Neural cell (in vitro differentiated cells): ENCODE data around the gene SIVA1.

Experiments
- EP300 ChIP-seq: fragments of 450-650 bp; conservative IDR thresholded peaks from 2 replicates; pipeline ENCODE4 v1.6.1; 2014; ENCODE audit warnings: antibody characterized with exemption, mild to moderate bottlenecking, moderate library complexity; ENCODE audit not compliant: poor library complexity, severe bottlenecking
- EZH2 ChIP-seq: fragments of 200-600, 300-800 bp; shearing (Covaris generic), sonication (generic); IDR thresholded peaks from 2 replicates; pipeline ENCODE4 v1.6.1; 2014; ENCODE audit warnings: antibody characterized with exemption, low read length, borderline replicate concordance, mild to moderate bottlenecking; ENCODE audit not compliant: insufficient read depth, poor library complexity, severe bottlenecking
- POLR2AphosphoS5 ChIP-seq: IDR thresholded peaks from 2 replicates; pipeline ENCODE4 v1.6.1; 2012
- RAD21 ChIP-seq: fragments of 450-650 bp; conservative IDR thresholded peaks from 2 replicates; pipeline ENCODE4 v1.6.1; 2014; ENCODE audit warnings: antibody characterized with exemption, mild to moderate bottlenecking, moderate library complexity
- SMC3 ChIP-seq: fragments of 450-650 bp; conservative IDR thresholded peaks from 2 replicates; pipeline ENCODE4 v1.6.1; 2014; ENCODE audit warnings: antibody characterized with exemption, mild to moderate bottlenecking, moderate library complexity; ENCODE audit not compliant: poor library complexity
- TF ChIP-seq, protein P1 (sequence below): fragments of 450-650 bp; IDR thresholded peaks from 2 replicates; pipeline ENCODE4 v1.5.1; 2014; ENCODE audit warnings: antibody characterized with exemption, mild to moderate bottlenecking, moderate library complexity; ENCODE audit not compliant: poor library complexity, severe bottlenecking

DNA sequence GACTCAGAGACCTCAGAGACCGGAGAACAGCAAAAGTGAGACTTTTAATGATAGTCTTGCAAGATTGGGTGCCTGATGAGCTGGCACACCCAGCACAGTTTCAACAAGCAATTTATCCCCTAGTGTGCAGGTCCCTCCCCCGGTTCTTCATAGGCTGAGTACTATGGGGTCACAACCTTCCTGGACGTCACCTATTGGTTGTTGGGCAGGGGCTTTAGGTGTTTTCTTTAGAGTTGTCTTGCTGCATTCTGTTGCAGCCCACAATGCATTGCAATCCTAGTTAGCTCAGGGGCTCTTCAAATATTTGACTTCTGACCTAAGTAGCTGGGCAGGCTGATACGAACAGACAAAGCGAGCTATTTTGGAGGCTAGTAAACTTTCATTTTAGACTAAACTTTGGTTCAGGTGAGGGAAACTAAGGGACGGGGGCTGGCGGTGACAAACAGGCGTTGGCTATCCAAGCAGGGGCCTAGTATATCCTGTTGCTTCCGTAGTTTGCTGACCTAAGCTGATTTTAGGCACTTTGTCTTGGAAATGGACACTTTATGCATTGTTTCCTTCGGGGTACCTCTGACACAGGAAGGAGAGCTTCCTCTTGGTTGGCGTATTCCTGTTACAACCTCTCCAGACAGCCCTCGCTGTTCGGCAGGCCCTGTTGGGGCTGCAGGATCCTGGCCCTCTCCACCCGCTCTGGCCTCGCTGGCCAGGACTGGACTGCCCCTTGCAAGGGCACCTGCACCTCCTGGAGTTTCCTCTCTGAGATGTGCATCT lies 14.1 kb downstream of the SIVA1 start:
- TF ChIP-seq, protein P1, sequence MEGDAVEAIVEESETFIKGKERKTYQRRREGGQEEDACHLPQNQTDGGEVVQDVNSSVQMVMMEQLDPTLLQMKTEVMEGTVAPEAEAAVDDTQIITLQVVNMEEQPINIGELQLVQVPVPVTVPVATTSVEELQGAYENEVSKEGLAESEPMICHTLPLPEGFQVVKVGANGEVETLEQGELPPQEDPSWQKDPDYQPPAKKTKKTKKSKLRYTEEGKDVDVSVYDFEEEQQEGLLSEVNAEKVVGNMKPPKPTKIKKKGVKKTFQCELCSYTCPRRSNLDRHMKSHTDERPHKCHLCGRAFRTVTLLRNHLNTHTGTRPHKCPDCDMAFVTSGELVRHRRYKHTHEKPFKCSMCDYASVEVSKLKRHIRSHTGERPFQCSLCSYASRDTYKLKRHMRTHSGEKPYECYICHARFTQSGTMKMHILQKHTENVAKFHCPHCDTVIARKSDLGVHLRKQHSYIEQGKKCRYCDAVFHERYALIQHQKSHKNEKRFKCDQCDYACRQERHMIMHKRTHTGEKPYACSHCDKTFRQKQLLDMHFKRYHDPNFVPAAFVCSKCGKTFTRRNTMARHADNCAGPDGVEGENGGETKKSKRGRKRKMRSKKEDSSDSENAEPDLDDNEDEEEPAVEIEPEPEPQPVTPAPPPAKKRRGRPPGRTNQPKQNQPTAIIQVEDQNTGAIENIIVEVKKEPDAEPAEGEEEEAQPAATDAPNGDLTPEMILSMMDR, result no peak
- TF ChIP-seq EP300, result no peak
- TF ChIP-seq POLR2AphosphoS5, result no peak
- TF ChIP-seq RAD21, result no peak
- no peak for TF ChIP-seq SMC3
- TF ChIP-seq EZH2, result no peak
